K562 (cell line): ENCODE measurements around the gene ZKSCAN5. TPM values are rescaled to one million over a fixed set of nuclear protein-coding genes. Genes with fewer than 3 reads are reported as not detected.

ENCODE experiments used
- ATAC-seq: fragments of 200-7000 bp; cut with Tn5 transposase; 3 replicates; pipeline ENCODE4 v1.9.1; 2020; ENCODE audit warnings: moderate library complexity
- BruUV-seq: library from RNA; stranded (reverse); fragments of 400-500 nt; replicated peaks from 2 replicates; lab custom pipeline; 2021; lab: Mats Ljungman, UMichigan
- CTCF ChIA-PET: fragments of 300-600 bp; formaldehyde crosslinking; extraction: SDS; loops from one replicate; lab custom pipeline; 2021; ENCODE audit warnings: low intra/inter-chr PET ratio; lab: Yijun Ruan, JAX
- POLR2A ChIA-PET: fragments of 300-600, 350-650 bp; sonication (Branson Sonifier 250); formaldehyde crosslinking; extraction: SDS; loops from one replicate; lab custom pipeline; 2021; ENCODE audit warnings: antibody characterized with exemption, inconsistent platforms; lab: Yijun Ruan, JAX
- DNase-seq, 4 experiments: peaks; one replicate each; pipeline versions ENCODE4 v3.0.0 to v3.0.0-alpha.2; 2011 to 2018; ENCODE audit warnings: low spot score in 3 of 4, mixed read lengths in 3 of 4; ENCODE audit errors: extremely low read depth in 1 of 4
- FAIRE-seq: peaks from 2 replicates; lab custom pipeline; 2011; peaks lifted over from hg19 to GRCh38; lab: Jason Lieb, UNC
- H2AFZ ChIP-seq: 2 replicates; pipeline ENCODE4 v1.6.0; 2011; ENCODE audit warnings: low read depth, low read length, control low read depth, inconsistent platforms
- H3K27ac ChIP-seq: fragments of 200-600 bp; 3 replicates; pipeline ENCODE4 v1.8.0; 2011; ENCODE audit warnings: low read depth, mild to moderate bottlenecking, control low read depth, inconsistent platforms, low read length, moderate library complexity, mixed read lengths; ENCODE audit errors: extremely low read depth
- H3K27me3 ChIP-seq, 2 experiments: fragments of 300-600 bp in 1 of 2; 2 replicates in 1 of 2; 3 replicates in 1 of 2; pipeline versions ENCODE4 v1.6.0 to v1.8.0; 2011; ENCODE audit warnings: inconsistent platforms in 2 of 2, low read length in 2 of 2, mild to moderate bottlenecking in 1 of 2, mixed read lengths in 1 of 2, moderate library complexity in 1 of 2; ENCODE audit not compliant: control insufficient read depth in 2 of 2, insufficient read depth in 2 of 2
- H3K36me3 ChIP-seq: fragments of 300-600 bp; 3 replicates; pipeline ENCODE4 v1.8.0; 2011; ENCODE audit warnings: mild to moderate bottlenecking, low read length, inconsistent platforms; ENCODE audit not compliant: control insufficient read depth, insufficient read depth
- H3K4me1 ChIP-seq, 2 experiments: fragments of 200-600 bp in 1 of 2; replicated peaks in 1 of 2; 2 replicates in 1 of 2; 3 replicates in 1 of 2; pipeline versions ENCODE4 v1.5.1 to v1.8.0; 2011; ENCODE audit warnings: inconsistent platforms in 2 of 2, low read length in 2 of 2, mild to moderate bottlenecking in 1 of 2, mixed read lengths in 1 of 2, moderate library complexity in 1 of 2; ENCODE audit not compliant: control insufficient read depth in 2 of 2, insufficient read depth in 2 of 2
- H3K4me2 ChIP-seq: 2 replicates; pipeline ENCODE4 v1.6.1; 2011; ENCODE audit warnings: low read length, control low read depth, inconsistent platforms, mixed read lengths; ENCODE audit not compliant: insufficient read depth
- H3K4me3 ChIP-seq: fragments of 200-600 bp; sonication (generic), shearing (Covaris generic); 2 replicates; pipeline ENCODE4 v1.5.1; 2016; ENCODE audit warnings: control low read depth, inconsistent platforms
- H3K79me2 ChIP-seq: fragments of 200-600 bp; 3 replicates; pipeline ENCODE4 v1.8.0; 2011; ENCODE audit warnings: low read length, inconsistent platforms; ENCODE audit not compliant: control insufficient read depth, insufficient read depth
- H3K9ac ChIP-seq, 2 experiments: 2 replicates each; pipeline versions ENCODE4 v1.6.0 to v1.6.1; 2011; ENCODE audit warnings: low read depth in 2 of 2, low read length in 2 of 2, control low read depth in 1 of 2, inconsistent platforms in 1 of 2, mild to moderate bottlenecking in 1 of 2, mixed read lengths in 1 of 2; ENCODE audit not compliant: insufficient read depth in 1 of 2
- H3K9me1 ChIP-seq: one replicate; pipeline ENCODE4 v1.6.0; 2011; ENCODE audit warnings: inconsistent platforms, mild to moderate bottlenecking, low read length, moderate library complexity; ENCODE audit not compliant: control insufficient read depth, insufficient read depth
- H3K9me3 ChIP-seq: replicated peaks from 2 replicates; pipeline ENCODE4 v1.5.1; 2011; ENCODE audit warnings: low read depth, low read length, inconsistent platforms; ENCODE audit not compliant: control insufficient read depth, insufficient read depth
- H4K20me1 ChIP-seq: replicated peaks from 2 replicates; pipeline ENCODE4 v1.6.1; 2011; ENCODE audit warnings: low read length, inconsistent platforms, mixed read lengths; ENCODE audit not compliant: control insufficient read depth, insufficient read depth
- ARID2 ChIP-seq: fragments of 450-650 bp; IDR thresholded peaks from 2 replicates; pipeline ENCODE4 v1.6.1; 2017; ENCODE audit warnings: antibody characterized with exemption, mild to moderate bottlenecking
- CBFB ChIP-seq: sonication (generic); formaldehyde crosslinking; IDR thresholded peaks from 2 replicates; pipeline ENCODE4 v1.4.0; 2020; ENCODE audit warnings: mild to moderate bottlenecking, missing genetic modification reagents
- CBX8 ChIP-seq: fragments of 200-600 bp; sonication (generic); IDR thresholded peaks from 2 replicates; pipeline ENCODE4 v1.6.1; 2012; ENCODE audit warnings: borderline replicate concordance, mixed run types, low read depth, mild to moderate bottlenecking, moderate library complexity, mixed read lengths, low read length, control low read depth, inconsistent platforms; ENCODE audit not compliant: poor library complexity, severe bottlenecking; ENCODE audit errors: extremely low read depth
- ESRRA ChIP-seq: fragments of 450-650 bp; IDR thresholded peaks from 2 replicates; pipeline ENCODE4 v1.6.1; 2014; ENCODE audit warnings: low read depth, mild to moderate bottlenecking, moderate library complexity, borderline replicate concordance
- HMGXB4 ChIP-seq: sonication (generic); formaldehyde crosslinking; IDR thresholded peaks from 2 replicates; pipeline ENCODE4 v1.8.1; 2023; ENCODE audit warnings: mild to moderate bottlenecking, missing genetic modification reagents
- JUNB ChIP-seq: fragments of 450-650 bp; formaldehyde crosslinking; conservative IDR thresholded peaks from 2 replicates; pipeline ENCODE4 v1.4.0; 2020; ENCODE audit warnings: mild to moderate bottlenecking
- MAX ChIP-seq: sonication (generic); formaldehyde crosslinking; IDR thresholded peaks from 2 replicates; pipeline ENCODE4 v1.9.0; 2022; ENCODE audit warnings: mild to moderate bottlenecking, missing genetic modification reagents
- MCM5 ChIP-seq: fragments of 450-650 bp; IDR thresholded peaks from 2 replicates; pipeline ENCODE4 v1.6.1; 2016; ENCODE audit warnings: low read depth
- MTA1 ChIP-seq: fragments of 450-650 bp; IDR thresholded peaks from 2 replicates; pipeline ENCODE4 v1.6.1; 2017; ENCODE audit warnings: borderline replicate concordance
- NCOA6 ChIP-seq: fragments of 450-650 bp; IDR thresholded peaks from 2 replicates; pipeline ENCODE4 v1.6.1; 2017; ENCODE audit warnings: mild to moderate bottlenecking
- PHTF2 ChIP-seq: fragments of 250-450 bp; sonication (Bioruptor Pico); IDR thresholded peaks from 2 replicates; pipeline ENCODE4 v1.5.0; 2021; ENCODE audit warnings: mild to moderate bottlenecking
- RBM39 ChIP-seq: fragments of 200-400 bp; formaldehyde crosslinking; optimal IDR thresholded peaks from 2 replicates; pipeline ENCODE3; 2018; ENCODE audit warnings: low read depth, low read length
- SMAD2 ChIP-seq: fragments of 150-350 bp; IDR thresholded peaks from 2 replicates; pipeline ENCODE4 v1.6.1; 2014; ENCODE audit warnings: low read depth, mild to moderate bottlenecking, low read length
- SOX6 ChIP-seq: fragments of 450-650 bp; IDR thresholded peaks from 2 replicates; pipeline ENCODE4 v1.6.1; 2014; ENCODE audit warnings: mild to moderate bottlenecking
- SREBF1 ChIP-seq: fragments of 150-350 bp; IDR thresholded peaks from 2 replicates; pipeline ENCODE4 v1.6.1; 2014; ENCODE audit warnings: antibody characterized with exemption, low read depth, low read length, borderline replicate concordance
- ZKSCAN8 ChIP-seq: fragments of 200-800 bp; sonication (Bioruptor generic); IDR thresholded peaks from 2 replicates; pipeline ENCODE4 v1.6.1; 2016; ENCODE audit warnings: missing genetic modification characterization, missing compliant biosample characterization
- ZNF586 ChIP-seq: fragments of 450-650 bp; formaldehyde crosslinking; conservative IDR thresholded peaks from 2 replicates; pipeline ENCODE4 v1.4.0; 2020; ENCODE audit warnings: mild to moderate bottlenecking, moderate library complexity
- ZNF707 ChIP-seq: fragments of 250-450 bp; sonication (Bioruptor Pico); conservative IDR thresholded peaks from 2 replicates; pipeline ENCODE4 v1.8.0; 2022; ENCODE audit warnings: inconsistent platforms, mild to moderate bottlenecking, moderate library complexity
- ZNF778 ChIP-seq: fragments of 450-650 bp; formaldehyde crosslinking; IDR thresholded peaks from 2 replicates; pipeline ENCODE4 v1.4.0; 2020; ENCODE audit warnings: mild to moderate bottlenecking, moderate library complexity
- WGBS: fragments of 100-300 bp; shearing (Covaris generic); methylation state at CpG from one replicate; pipeline ENCODE4 v1.1.6; 2016; ENCODE audit warnings: low coverage, mixed read lengths; ENCODE audit not compliant: insufficient coverage; ENCODE audit errors: missing lambda C conversion rate; 5-methylcytosine and 5-hydroxymethylcytosine counted together
- in situ Hi-C: fragments of 300-500 bp; cut with MboI; formaldehyde crosslinking; loops from 4 replicates; pipeline ENCODE4 v1.15.0; 2018; ENCODE audit warnings: inconsistent platforms, mixed read lengths
- intact Hi-C: fragments of 100-400 bp; cut with micrococcal nuclease; formaldehyde crosslinking; loops from 2 replicates; pipeline ENCODE4 v1.14.2; 2022
- polyA plus RNA-seq, 8 experiments: library from polyadenylated mRNA; depleted of rRNA in 4 of 8; stranded (reverse) in 5 of 8; unstranded in 3 of 8; fragments of >200 nt; fragmentation: Nextera tagmentation in 2 of 8; fragmentation: Illumina TruSeq in 1 of 8; extraction: Ambion mirVana in 2 of 8; extraction: Trizol in 1 of 8; gene quantifications; 2 replicates each; pipeline versions ENCODE4 v1.2.1 to v1.2.3, GENCODE V29; 2011 to 2014; ENCODE audit warnings: inconsistent platforms in 1 of 8, missing spikeins in 1 of 8
- total RNA-seq, 7 experiments: library from RNA; depleted of rRNA in 6 of 7; stranded (reverse); fragments of >200 nt in 6 of 7; fragmentation: Illumina TruSeq in 2 of 7; extraction: Trizol in 2 of 7; gene quantifications; 2 replicates each; pipeline versions ENCODE4 v1.2.1 to v1.2.3, GENCODE V29; 2011 to 2021; ENCODE audit warnings: low replicate concordance in 1 of 7

Gene ZKSCAN5
- total and polyA plus RNA-seq, 9 of the 15 experiments (the other 6 are each of a cell fraction or from before 2014, with no cell fraction given), result 4.2 to 19.0 (median 15.0) TPM

GRCh38 chr7:99499721-99500636, 4.5 kb upstream of the ZKSCAN5 start, which contains the start of gene ZNF394:
Gene ZNF394 (minus strand): TSS chr7:99500281. CDS start chr7:99500093, 188 bp downstream.
- ChIA-PET POLR2A (interaction anchor here (0.6 to 1.4 kb wide), 8 partner anchors 9 to 106 kb away, joined by 3 to 8 read pairs (median 3); partner anchors contain the start of genes CPSF4, FAM200A and PTCD1), CTCF (interaction anchor here (0.6 kb wide), 1 partner anchor 52 kb away, joined by 3 read pairs; no protein-coding TSS in a partner anchor)
- DNase-seq (peak; percentile 85 to 98 (median 90)), ATAC-seq (peak; percentile 65), FAIRE-seq (peak; percentile 94)
- H3K4me1 ChIP-seq, result peaks cover 5 to 27% of the 10 kb centered on the region in 2 experiments; a peak in 3 of 5 replicates
- TSS peak; percentile 85 for BruUV-seq
- H3K27ac ChIP-seq, result peak within 1 kb of the TSS; percentile 87
- peak within 1 kb of the TSS; percentile 84 to 99 for H3K9ac ChIP-seq
- H3K9me3 ChIP-seq, result peaks cover 7% of the 10 kb centered on the region; the same call in 1 of the 2 replicates
- peaks cover 20% of the 10 kb centered on the region for H4K20me1 ChIP-seq
- H3K27me3 ChIP-seq, result no peaks in the 10 kb centered on the region
- under 1% methylated on average over 67 of the region's 68 CpGs for WGBS
- H3K9me1 ChIP-seq, result peaks cover 3% of the 10 kb centered on the region
- H3K4me2 ChIP-seq, result peak within 1 kb of the TSS; percentile 93
- H3K36me3 ChIP-seq, result peaks cover 37% of the 10 kb centered on the region
- H3K79me2 ChIP-seq, result peaks cover 48% of the 10 kb centered on the region
- intact Hi-C loops, result loop anchor here (1.0 kb wide), 1 partner anchor 28 kb away; the partner anchor contains the start of gene ZNF789
- peak within 1 kb of the TSS; percentile 97 for H3K4me3 ChIP-seq
- peak within 1 kb of the TSS; percentile 87 for H2AFZ ChIP-seq
- in situ Hi-C loops, result no loop called here
- TF ChIP-seq MCM5 (no peak), ZKSCAN8 (no peak), MAX (CRISPR knock-in tag) (peak; percentile 38; the same call in 1 of the 2 replicates), CBFB (CRISPR knock-in tag) (no peak), NCOA6 (no peak), RBM39 (no peak), CBX8 (no peak), SREBF1 (peak; percentile 77; the same call in 1 of the 2 replicates), HMGXB4 (peak; percentile 47; the same call in 1 of the 2 replicates), ZNF707 (CRISPR knock-in tag) (no peak), MTA1 (peak; percentile 67; the same call in 1 of the 2 replicates), SMAD2 (no peak), ZNF778 (CRISPR knock-in tag) (no peak), ARID2 (no peak), SOX6 (peak; percentile 71), ZNF586 (CRISPR knock-in tag) (no peak), JUNB (CRISPR knock-in tag) (no peak), PHTF2 (CRISPR knock-in tag) (no peak), ESRRA (peak; percentile 82; the same call in 1 of the 2 replicates)
